SK-N-SH (cell line): ENCODE results near the gene C5orf22. TPM values are rescaled to one million over a fixed set of nuclear protein-coding genes. Genes with fewer than 3 reads are reported as not detected.

ENCODE experiments used
- CTCF ChIA-PET: fragments of 300-600, 350-600 bp; formaldehyde crosslinking; extraction: SDS; loops from one replicate; lab custom pipeline; 2021; lab: Yijun Ruan, JAX
- POLR2A ChIA-PET: fragments of 350-600 bp; sonication (Branson Sonifier 250); formaldehyde crosslinking; extraction: SDS; loops from one replicate; lab custom pipeline; 2020; ENCODE audit warnings: antibody characterized with exemption, inconsistent platforms; lab: Yijun Ruan, JAX
- DNase-seq: peaks from one replicate; pipeline ENCODE4 v3.0.0; 2012
- H2AFZ ChIP-seq: fragments of 200-600 bp; sonication (generic); 2 replicates; pipeline ENCODE4 v1.8.1; 2016; ENCODE audit warnings: antibody characterized with exemption, mild to moderate bottlenecking, low read depth
- H3F3A ChIP-seq: fragments of 200-600 bp; sonication (generic); replicated peaks from 2 replicates; pipeline ENCODE3; 2016; ENCODE audit warnings: antibody characterized with exemption, mild to moderate bottlenecking; ENCODE audit not compliant: insufficient read depth
- H3K27ac ChIP-seq, 2 experiments: fragments of 200-500 bp in 1 of 2; fragments of 200-600 bp in 1 of 2; sonication (Bioruptor generic) in 1 of 2; sonication (generic), shearing (Covaris generic) in 1 of 2; 2 replicates each; pipeline versions ENCODE4 v1.5.1 to v1.6.1; 2014 to 2016; ENCODE audit warnings: low read depth in 2 of 2, inconsistent platforms in 1 of 2, low read length in 1 of 2, mild to moderate bottlenecking in 1 of 2, mixed read lengths in 1 of 2
- H3K27me3 ChIP-seq: fragments of 200-600 bp; sonication (generic), shearing (Covaris generic); 2 replicates; pipeline ENCODE4 v1.6.1; 2016; ENCODE audit warnings: mixed run types; ENCODE audit not compliant: insufficient read depth
- H3K36me3 ChIP-seq, 2 experiments: fragments of 200-500 bp in 1 of 2; fragments of 200-600 bp in 1 of 2; sonication (Bioruptor generic) in 1 of 2; sonication (generic) in 1 of 2; replicated peaks in 1 of 2; 2 replicates each; pipeline versions ENCODE3 to v1.5.1; 2014 to 2016; ENCODE audit warnings: low read length in 1 of 2, mild to moderate bottlenecking in 1 of 2; ENCODE audit not compliant: insufficient read depth in 2 of 2, control insufficient read depth in 1 of 2
- H3K4me1 ChIP-seq, 2 experiments: fragments of 200-500 bp in 1 of 2; fragments of 200-600 bp in 1 of 2; sonication (Bioruptor generic) in 1 of 2; sonication (generic), shearing (Covaris generic) in 1 of 2; 2 replicates each; pipeline versions ENCODE4 v1.5.1 to v1.6.1; 2014 to 2016; ENCODE audit warnings: low read depth in 1 of 2, low read length in 1 of 2, mixed run types in 1 of 2; ENCODE audit not compliant: insufficient read depth in 2 of 2, control insufficient read depth in 1 of 2
- H3K4me2 ChIP-seq: fragments of 200-600 bp; sonication (generic), shearing (Covaris generic); 2 replicates; pipeline ENCODE4 v1.6.1; 2017; ENCODE audit warnings: mixed run types
- H3K4me3 ChIP-seq, 2 experiments: fragments of 200-500 bp in 1 of 2; fragments of 200-600 bp in 1 of 2; sonication (Bioruptor generic) in 1 of 2; sonication (generic), shearing (Covaris generic) in 1 of 2; 2 replicates each; pipeline versions ENCODE4 v1.5.1 to v1.8.1; 2014 to 2016; ENCODE audit warnings: low read depth in 2 of 2, inconsistent platforms in 1 of 2, low read length in 1 of 2, mild to moderate bottlenecking in 1 of 2, mixed read lengths in 1 of 2, moderate library complexity in 1 of 2
- H3K79me2 ChIP-seq: fragments of 200-600 bp; sonication (generic); 2 replicates; pipeline ENCODE4 v1.8.1; 2017; ENCODE audit warnings: mild to moderate bottlenecking; ENCODE audit not compliant: insufficient read depth
- H3K9ac ChIP-seq: fragments of 200-600 bp; sonication (generic); 2 replicates; pipeline ENCODE4 v1.6.1; 2017; ENCODE audit warnings: mixed run types
- H3K9me2 ChIP-seq: fragments of 200-600 bp; sonication (generic); 2 replicates; pipeline ENCODE4 v1.6.1; 2017; ENCODE audit warnings: mixed run types
- H3K9me3 ChIP-seq: fragments of 200-600 bp; sonication (generic); 2 replicates; pipeline ENCODE4 v1.6.1; 2017; ENCODE audit warnings: mixed run types, mild to moderate bottlenecking, moderate library complexity
- H4K20me1 ChIP-seq: fragments of 200-600 bp; sonication (generic); 2 replicates; pipeline ENCODE4 v1.6.1; 2017; ENCODE audit warnings: mild to moderate bottlenecking, mixed run types; ENCODE audit not compliant: insufficient read depth
- ELF1 ChIP-seq: IDR thresholded peaks from 2 replicates; pipeline ENCODE4 v1.4.0; 2012
- EP300 ChIP-seq, 2 experiments: IDR thresholded peaks; 2 replicates each; pipeline versions ENCODE4 v1.4.0 to v1.6.1; 2012; ENCODE audit warnings: borderline replicate concordance in 1 of 2, low read depth in 1 of 2, low read length in 1 of 2
- EZH2phosphoT487 ChIP-seq: fragments of 200-600 bp; sonication (generic); IDR thresholded peaks from 2 replicates; pipeline ENCODE4 v1.6.1; 2017; ENCODE audit warnings: low read depth, mixed run types, mild to moderate bottlenecking, antibody characterized with exemption, moderate library complexity, borderline replicate concordance
- FOSL2 ChIP-seq: IDR thresholded peaks from 2 replicates; pipeline ENCODE4 v1.4.0; 2012; ENCODE audit warnings: low read depth, mild to moderate bottlenecking, moderate library complexity, borderline replicate concordance
- MXI1 ChIP-seq: IDR thresholded peaks from 2 replicates; pipeline ENCODE4 v1.6.1; 2012; ENCODE audit warnings: mild to moderate bottlenecking, low read depth, low read length, improper control_type of control experiment
- NFIC ChIP-seq: IDR thresholded peaks from 2 replicates; pipeline ENCODE4 v1.4.0; 2012; ENCODE audit warnings: borderline replicate concordance
- PBX3 ChIP-seq: IDR thresholded peaks from 2 replicates; pipeline ENCODE4; 2012
- RAD21 ChIP-seq: IDR thresholded peaks from 2 replicates; pipeline ENCODE4 v1.6.1; 2012; ENCODE audit warnings: mild to moderate bottlenecking, low read length
- RCOR1 ChIP-seq: fragments of 150-350 bp; IDR thresholded peaks from 2 replicates; pipeline ENCODE4 v1.6.1; 2017; ENCODE audit warnings: antibody characterized with exemption, low read length
- RFX5 ChIP-seq: IDR thresholded peaks from 2 replicates; pipeline ENCODE4 v1.6.1; 2012; ENCODE audit warnings: mild to moderate bottlenecking, improper control_type of control experiment, low read length
- TCF12 ChIP-seq: IDR thresholded peaks from 2 replicates; pipeline ENCODE4 v1.4.0; 2012
- USF1 ChIP-seq: IDR thresholded peaks from 2 replicates; pipeline ENCODE4 v1.4.0; 2012; ENCODE audit warnings: low read depth, borderline replicate concordance
- WGBS: methylation state at CpG from one replicate; pipeline ENCODE4 v1.1.6; 2017; ENCODE audit warnings: low lambda C conversion rate; 5-methylcytosine and 5-hydroxymethylcytosine counted together
- polyA plus RNA-seq, 3 experiments: library from polyadenylated mRNA; depleted of rRNA; stranded (reverse); fragments of >200 nt; gene quantifications; 2 replicates each; pipeline ENCODE4 v1.2.3, GENCODE V29; 2012
- TF ChIP-seq, protein P1 (sequence below): IDR thresholded peaks from 2 replicates; pipeline ENCODE4 v1.4.0; 2012; ENCODE audit warnings: low read depth, borderline replicate concordance

C5orf22 gene
- polyA plus RNA-seq, 1 of the 3 experiments (the other 2 are of a cell fraction), result 13.6 TPM

DNA sequence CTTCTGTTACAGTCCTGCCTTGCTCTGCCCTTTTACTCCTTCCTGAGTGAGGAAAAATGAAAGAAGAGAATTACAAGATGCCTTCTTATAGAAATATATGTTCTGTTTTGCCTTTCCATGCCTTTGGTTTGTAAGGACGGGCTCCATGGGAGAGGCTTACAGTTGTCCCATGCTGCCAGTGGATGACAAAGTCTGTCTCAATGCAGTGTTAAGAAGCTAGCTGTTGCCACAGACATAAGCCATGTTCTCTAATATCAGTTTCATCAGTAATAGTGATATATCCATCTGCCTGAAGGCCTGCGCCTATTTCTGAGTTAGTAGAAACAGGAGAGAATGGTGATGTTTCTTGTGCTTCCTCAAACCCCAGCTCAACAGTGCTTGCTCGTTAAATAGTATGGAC is 27.8 kb downstream of the C5orf22 start:
- Histone ChIP-seq H3F3A (no peaks in the 10 kb centered on the region), H3K9me2 (no peaks in the 10 kb centered on the region), H3K27me3 (no peaks in the 10 kb centered on the region), H3K9ac (no peak overlapping the region), H4K20me1 (no peaks in the 10 kb centered on the region), H3K36me3 (peaks cover 0 to 10% of the 10 kb centered on the region in 2 experiments), H3K4me2 (no peak overlapping the region), H3K4me3 (no peak overlapping the region), H3K9me3 (no peaks in the 10 kb centered on the region), H3K79me2 (no peaks in the 10 kb centered on the region), H3K27ac (no peak overlapping the region), H3K4me1 (no peaks in the 10 kb centered on the region), H2AFZ (no peak overlapping the region)
- CTCF ChIA-PET, result interaction anchor here (1.6 kb wide), 1 partner anchor 517 kb away, joined by 4 read pairs; no protein-coding TSS in a partner anchor
- peak; percentile 24 for DNase-seq
- WGBS, result 94% methylated on average over 3 of the region's 3 CpGs
- POLR2A ChIA-PET, result no interaction called here
- TF ChIP-seq RFX5, result no peak

DNA sequence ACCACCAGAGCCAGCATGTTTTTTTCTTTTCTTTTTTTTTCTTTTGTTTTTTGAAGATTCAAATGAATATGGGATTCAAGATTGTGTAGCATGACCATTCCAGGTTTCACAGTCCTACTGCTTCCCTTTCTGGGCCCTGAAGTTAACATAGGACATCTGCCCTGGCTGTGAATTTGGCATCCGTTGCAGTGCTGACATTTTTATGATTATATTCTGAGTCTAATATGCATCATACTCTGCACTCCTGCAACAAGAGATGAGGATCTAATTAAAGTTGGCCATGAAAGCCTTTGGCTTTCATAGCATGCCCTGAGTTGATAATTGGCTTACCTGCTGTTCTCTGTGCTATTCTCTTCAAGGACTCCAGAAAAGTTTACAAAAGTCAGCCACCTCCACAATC is 29.8 kb downstream of the C5orf22 start:
- ChIA-PET CTCF (interaction anchor here (1.8 kb wide), 1 partner anchor 515 kb away, joined by 6 read pairs; no protein-coding TSS in a partner anchor), POLR2A (no interaction called here)
- Histone ChIP-seq H3K9me2 (no peaks in the 10 kb centered on the region), H3K27me3 (no peaks in the 10 kb centered on the region), H3K4me1 (no peaks in the 10 kb centered on the region), H3K4me2 (no peak overlapping the region), H3K9me3 (no peaks in the 10 kb centered on the region), H3K4me3 (no peak overlapping the region), H3K9ac (no peak overlapping the region), H3F3A (no peaks in the 10 kb centered on the region), H3K27ac (no peak overlapping the region), H2AFZ (no peak overlapping the region), H3K79me2 (no peaks in the 10 kb centered on the region), H4K20me1 (no peaks in the 10 kb centered on the region), H3K36me3 (no peaks in the 10 kb centered on the region)
- TF ChIP-seq FOSL2, result no peak
- TF ChIP-seq TCF12, result no peak
- TF ChIP-seq EP300 (IDR thresholded peaks at IDR 0.05; ENCODE audit: borderline replicate concordance in 1 of 2, low read depth in 1 of 2, low read length in 1 of 2), result no peak
- TF ChIP-seq, protein P1, sequence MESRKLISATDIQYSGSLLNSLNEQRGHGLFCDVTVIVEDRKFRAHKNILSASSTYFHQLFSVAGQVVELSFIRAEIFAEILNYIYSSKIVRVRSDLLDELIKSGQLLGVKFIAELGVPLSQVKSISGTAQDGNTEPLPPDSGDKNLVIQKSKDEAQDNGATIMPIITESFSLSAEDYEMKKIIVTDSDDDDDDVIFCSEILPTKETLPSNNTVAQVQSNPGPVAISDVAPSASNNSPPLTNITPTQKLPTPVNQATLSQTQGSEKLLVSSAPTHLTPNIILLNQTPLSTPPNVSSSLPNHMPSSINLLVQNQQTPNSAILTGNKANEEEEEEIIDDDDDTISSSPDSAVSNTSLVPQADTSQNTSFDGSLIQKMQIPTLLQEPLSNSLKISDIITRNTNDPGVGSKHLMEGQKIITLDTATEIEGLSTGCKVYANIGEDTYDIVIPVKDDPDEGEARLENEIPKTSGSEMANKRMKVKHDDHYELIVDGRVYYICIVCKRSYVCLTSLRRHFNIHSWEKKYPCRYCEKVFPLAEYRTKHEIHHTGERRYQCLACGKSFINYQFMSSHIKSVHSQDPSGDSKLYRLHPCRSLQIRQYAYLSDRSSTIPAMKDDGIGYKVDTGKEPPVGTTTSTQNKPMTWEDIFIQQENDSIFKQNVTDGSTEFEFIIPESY, result no peak
- TF ChIP-seq ELF1, result no peak
- no peak for TF ChIP-seq RCOR1
- no peak for TF ChIP-seq EZH2phosphoT487
- no peak for TF ChIP-seq NFIC
- TF ChIP-seq RFX5, result no peak
- TF ChIP-seq RAD21, result no peak
- no peak for TF ChIP-seq MXI1
- 50% methylated on average over 1 of the region's 1 CpG for WGBS
- DNase-seq, result no peak

GRCh38 chr5:31563216-31563615 is 31.1 kb downstream of the C5orf22 start:
- Histone ChIP-seq H3K9ac (no peak overlapping the region), H3K4me1 (no peaks in the 10 kb centered on the region), H4K20me1 (no peaks in the 10 kb centered on the region), H3K4me3 (no peak overlapping the region), H3K9me3 (no peaks in the 10 kb centered on the region), H3K4me2 (no peak overlapping the region), H3K79me2 (no peaks in the 10 kb centered on the region), H3K36me3 (no peaks in the 10 kb centered on the region), H2AFZ (no peak overlapping the region), H3K9me2 (no peaks in the 10 kb centered on the region), H3K27me3 (no peaks in the 10 kb centered on the region), H3K27ac (no peak overlapping the region), H3F3A (no peaks in the 10 kb centered on the region)
- WGBS, result 35% methylated on average over 4 of the region's 4 CpGs
- no peak for DNase-seq
- CTCF ChIA-PET, result interaction anchor here (1.1 to 1.8 kb wide), 3 partner anchors 11 to 513 kb away, joined by 3 to 6 read pairs (median 3); no protein-coding TSS in a partner anchor
- POLR2A ChIA-PET, result no interaction called here
- TF ChIP-seq, protein P1, result no peak
- TF ChIP-seq EZH2phosphoT487, result no peak
- TF ChIP-seq FOSL2, result no peak
- no peak for TF ChIP-seq ELF1
- TF ChIP-seq USF1, result no peak
- TF ChIP-seq PBX3, result no peak
